Measurements from ENCODE around the gene SNPH.

SNPH gene

DNA sequence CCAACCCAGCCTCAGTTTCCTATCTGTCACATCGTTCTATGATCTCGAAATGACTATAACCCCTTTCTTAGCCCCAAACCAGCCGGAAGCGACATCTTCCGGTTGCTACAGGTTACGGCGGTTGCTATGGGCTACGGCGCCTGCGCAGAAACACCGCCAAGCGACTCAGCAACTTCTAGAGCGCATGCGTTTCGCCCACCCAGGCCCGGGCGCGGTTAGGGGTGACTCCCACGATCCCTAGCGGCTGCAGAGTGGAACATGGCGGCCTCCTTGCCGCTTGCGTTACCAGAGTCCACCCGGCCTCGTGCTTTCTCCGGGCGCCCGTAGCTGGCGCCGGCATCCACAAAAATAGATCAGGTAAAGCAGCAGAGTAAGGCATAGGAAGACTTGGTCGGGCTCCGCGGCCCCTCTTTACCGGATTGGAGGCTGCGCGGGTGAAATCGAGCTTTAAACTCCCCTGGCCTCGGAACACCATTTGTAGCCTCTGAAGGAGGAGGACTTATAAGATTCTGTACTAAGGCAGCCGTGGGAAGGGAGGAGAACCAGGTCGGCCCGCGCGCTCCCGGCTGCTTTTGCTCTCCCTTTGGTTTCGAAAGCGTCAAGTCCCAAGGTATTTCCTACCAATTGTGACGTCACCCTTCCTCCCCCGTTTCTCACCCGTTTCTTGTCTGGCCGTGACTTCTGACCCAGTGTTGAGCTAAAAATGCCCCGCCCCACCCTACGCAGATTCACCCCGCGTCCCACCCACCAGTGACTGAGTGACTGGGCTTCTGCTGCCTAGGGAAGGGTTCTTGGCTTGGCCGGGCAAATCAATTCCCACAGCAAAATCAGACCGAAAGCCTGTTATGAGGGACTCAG lies 59.3 kb downstream of the SNPH start:
- DNase-seq, result peak; percentile 94

DNA sequence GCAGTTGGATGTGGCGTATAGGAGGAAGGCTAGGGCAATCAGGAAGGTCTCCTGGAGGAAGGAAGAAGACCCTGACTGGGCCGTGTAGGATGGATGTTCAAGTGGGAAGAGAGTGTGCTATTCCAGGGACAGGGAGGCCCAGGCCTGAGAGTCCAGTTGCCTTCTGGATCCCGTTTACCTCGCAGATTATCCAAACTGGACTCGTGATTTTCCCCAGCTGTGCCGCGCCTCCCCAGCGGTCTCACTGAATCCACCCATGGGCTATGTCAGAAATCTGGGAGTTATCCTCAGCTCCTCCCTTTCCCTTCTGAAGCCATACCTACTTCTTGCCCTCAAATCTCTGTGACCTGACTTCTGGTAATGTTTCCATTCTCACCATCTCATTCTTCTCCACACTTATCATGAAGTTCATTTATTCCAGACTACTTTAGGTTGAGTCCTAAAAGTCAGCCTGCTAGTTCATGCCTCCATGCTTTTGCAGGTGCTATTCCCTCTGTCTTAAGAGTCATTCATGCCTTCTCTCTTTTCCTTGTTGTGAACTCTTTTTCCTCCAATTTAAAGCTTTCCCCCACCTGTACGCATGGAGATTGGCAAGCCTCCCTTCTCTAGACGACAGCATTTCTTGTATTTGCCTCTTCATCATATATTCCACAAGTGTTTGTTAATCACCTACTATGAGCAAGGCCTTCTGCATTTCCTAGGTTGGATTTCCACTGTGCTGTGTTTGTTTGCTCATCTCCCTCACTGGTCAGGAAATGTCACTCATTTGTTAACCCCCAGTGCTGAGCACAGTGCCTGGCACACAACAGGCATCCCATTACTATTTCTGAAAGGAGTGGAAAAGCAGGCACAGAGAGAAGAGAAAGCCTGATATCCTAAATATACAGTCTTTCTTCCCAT lies 60.2 kb downstream of the SNPH start:
- no peak for DNase-seq

- DNase-seq, result no peak
Observed at GRCh38 chr20:1327241-1327653, 61.2 kb downstream of the SNPH start.

DNA sequence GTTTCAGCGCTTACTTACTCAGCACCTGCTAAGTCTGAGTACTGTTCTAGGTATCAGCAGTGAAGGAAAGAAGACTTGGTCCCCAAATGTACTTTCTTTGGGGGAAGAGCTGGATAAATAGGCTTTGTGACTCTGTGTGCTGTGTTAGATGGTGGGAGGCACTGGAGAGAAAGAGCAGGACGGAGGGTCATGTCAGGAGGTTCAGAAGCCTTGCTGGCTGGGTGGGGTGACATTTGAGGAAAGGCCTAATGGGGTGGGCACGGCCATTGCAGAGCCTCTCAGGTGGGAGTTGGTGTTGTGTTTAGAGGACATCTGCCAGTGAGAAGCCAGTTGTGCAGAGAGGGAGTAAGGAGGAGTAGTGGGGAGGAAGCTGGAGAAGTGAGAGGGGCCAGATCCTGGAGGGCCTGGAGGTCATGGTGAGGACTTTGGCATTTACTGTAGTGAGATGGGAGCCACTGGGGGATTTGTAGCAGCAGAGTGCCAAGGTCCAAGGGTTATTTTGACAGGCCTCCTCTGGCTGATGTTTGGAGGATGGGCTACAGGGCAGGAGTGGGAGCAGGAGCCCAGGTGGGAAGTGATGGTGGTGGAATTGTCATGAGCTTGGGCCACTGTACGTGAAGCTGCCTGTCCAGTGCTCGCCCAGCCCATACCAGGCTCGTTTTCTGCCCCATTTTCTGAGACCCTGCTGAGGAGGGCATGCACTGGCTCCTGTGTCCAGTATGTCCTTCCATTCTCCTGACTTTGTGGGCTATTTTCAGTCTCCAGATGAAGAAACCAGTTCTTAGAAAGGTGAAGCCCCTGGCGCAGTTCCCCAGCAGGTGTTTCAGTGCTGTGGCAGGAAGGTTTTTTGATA lies 62.0 kb downstream of the SNPH start:
- no peak for DNase-seq

DNA sequence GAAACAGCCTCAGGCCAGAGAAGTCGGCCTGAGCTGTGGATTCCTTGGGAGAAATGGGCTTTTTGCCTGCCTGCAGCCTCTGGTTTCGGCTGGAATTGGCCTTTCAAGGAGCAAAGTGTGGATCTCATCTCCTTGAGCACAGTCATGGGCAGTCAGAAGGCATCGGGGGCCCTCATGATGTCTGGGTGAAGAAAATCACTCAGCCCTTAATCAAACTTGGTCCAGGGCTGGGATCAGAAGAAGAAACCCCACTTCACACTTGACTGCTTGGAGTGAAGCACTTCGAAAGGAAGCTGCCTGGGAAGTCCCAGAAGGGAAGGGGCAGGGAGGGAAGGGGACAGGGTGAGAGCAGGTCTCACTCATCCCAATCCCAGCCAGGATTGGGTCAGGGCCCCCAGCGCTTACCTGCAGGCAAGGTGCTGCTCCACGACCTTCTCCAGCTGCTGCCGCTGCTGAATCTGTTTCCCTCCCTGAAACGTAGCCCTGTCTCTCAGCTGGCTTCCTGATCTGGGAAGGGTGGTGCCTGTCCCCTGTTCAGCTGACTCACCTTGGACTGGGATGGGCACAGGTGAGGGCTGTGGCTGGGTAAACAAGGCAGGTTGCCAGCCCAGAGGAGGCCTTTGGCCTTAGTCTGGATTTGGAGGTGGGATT lies 62.7 kb downstream of the SNPH start, which contains the start of gene SDCBP2:
SDCBP2 (minus strand) TSS at position 460 of the 651 bp plus-strand sequence. CDS start 8,723 bp downstream, outside the sequence.
- no peak for DNase-seq

- DNase-seq, result peak; percentile 63
Observed at GRCh38 chr20:1330075-1330830, 64.2 kb downstream of the SNPH start.

DNA sequence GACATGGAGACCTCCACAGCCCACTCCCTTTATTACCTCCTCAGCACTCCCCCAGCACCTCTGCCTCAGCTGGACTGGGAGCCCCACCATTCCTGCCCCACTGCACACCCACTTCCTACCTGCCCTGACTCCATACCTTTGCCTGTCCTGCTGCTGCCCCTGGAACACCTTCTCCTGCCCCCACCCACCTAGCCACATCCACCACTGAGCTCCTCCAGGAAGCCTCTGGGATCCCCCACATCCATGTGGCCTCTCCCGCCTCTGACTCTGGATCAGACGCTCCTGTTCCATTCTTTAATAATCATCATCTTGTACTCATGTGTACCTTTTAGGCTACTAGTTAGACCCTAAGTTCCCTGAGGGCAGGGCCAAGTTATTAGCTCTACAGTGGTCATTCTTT lies 65.0 kb downstream of the SNPH start:
- DNase-seq, result no peak

DNA sequence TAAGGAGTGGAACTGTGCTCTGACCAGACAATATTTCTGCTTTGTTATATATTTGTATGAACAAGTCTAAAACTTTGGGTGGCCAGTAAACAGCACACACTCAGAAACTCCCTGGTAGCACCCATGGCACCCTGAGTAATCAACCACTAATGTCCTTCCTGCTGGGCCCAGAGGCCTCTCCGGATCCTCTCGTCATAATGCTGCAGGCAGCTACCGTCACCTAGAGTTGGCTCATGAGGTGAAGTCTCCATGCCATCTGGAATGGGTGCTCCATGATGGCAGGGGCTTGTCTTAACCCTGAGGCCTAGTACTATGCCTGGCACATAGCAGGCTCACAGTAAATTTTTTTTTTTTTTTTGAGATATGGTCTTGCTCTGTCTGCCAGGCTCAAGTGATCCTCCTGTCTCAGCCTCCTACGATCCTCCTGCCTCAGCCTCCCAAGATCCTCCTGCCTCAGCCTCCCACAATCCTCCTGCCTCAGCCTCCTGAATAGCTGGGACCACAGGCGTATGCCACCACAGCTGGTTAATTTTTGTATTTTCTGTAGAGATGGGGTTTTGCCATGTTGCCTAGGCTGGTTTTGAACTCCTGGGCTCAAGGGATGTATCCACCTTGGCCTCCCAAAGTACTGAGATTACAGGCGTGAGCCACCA lies 65.8 kb downstream of the SNPH start:
- no peak for DNase-seq

DNA sequence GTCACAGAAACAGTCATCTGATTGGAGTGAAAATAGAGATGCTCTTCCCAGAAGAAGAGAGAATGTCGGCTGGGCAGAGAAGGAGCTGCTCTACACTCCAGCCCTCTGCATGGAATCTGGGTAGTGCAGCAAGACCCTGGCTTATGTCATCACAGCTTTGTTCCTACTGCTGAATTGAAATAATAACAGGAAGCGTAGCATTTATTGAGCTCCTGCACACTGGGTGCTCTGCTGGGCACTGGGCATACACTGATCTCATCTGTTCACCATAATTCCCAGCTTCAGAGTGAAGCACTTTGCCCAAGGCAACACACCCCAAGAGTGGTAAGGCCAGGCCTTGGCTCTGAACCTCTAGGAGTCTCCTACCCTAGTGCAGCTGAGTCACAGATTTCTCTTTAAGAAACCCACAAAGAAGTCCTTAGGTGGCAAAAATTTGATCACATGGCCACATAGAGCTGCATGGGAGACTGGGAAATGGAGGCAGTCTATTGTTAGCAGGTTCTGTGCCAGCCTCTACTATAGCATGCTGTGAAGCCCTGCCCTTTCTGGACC lies 66.7 kb downstream of the SNPH start:
- DNase-seq, result no peak

DNA sequence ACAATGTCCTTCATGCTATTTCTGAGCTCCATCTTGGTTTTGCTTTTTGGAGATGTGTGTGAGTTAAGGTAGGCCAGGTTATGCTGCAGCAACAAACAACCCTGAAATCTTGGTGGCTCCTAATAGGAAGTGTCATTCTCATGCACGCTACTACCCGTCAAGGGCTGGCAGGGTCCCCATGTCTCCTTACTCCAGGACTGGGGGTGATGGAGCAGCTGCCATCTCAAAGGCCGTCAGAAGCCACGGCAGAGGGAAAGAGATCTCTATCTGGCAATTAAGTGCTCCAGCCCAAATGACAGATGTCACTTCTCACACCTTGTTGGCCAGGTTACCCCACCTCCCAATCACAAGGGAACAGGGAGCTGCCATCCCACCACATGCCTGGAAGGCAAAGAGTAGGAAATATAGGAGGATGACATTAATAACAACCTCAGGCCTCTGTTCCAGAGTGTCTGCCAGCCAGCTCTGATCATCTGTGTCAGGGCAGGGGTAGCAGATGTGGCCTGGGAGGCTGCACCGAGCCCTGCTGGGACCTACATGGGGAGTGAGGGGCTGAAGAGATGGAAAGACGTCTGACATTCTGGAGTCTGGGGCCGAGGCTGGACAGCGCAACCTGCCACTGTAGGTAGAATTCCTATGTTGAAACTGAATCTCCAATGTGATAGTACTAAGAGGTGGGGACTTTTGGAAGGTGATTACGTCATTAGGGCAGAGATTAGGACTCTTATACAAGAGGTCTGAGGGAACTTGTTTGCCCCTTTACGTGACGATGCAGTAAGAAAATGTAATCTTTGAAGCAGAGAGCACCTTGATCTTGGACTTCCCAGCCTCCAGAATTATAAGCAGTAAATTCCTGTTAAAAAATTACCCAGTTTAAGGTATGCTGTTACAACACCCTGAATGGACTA lies 67.6 kb downstream of the SNPH start:
- no peak for DNase-seq

DNA sequence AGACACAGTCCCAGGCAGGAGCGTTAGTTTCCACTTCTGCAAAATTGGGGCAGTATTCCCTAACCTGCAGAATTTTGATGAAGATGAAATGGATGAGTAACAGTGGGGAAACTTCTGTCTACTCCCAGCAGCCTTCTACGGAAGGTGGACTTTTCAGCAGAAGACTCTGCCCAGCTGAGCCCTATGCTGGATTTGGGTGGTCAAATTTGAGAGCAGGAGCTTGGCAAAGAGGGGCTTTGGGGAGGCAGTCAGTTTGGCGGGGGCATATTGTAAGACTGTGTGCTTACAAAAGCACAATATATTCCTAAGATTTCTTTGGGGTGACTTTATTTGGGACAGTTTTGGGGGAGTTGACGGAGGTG lies 68.3 kb downstream of the SNPH start:
- no peak for DNase-seq

DNA sequence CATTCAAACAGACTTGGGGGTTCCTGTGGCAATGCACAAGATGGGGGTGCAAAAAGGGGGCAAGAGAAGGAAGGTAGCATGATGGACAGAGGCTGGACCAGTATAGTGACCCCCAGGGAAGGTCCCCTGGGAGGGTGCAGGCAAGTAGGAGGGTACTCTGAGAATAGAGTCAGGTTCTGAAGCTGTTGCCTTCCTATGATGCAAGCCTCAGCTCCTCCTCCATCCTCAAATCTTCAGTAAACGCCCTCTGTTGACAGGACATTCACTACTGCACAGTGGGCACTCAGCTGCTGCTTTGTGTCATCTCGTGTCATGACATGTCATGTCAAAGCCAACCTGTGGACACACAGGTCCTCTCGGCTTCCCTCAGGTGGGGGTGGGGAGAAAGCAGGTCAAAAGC lies 68.7 kb downstream of the SNPH start:
- no peak for DNase-seq

- DNase-seq, result no peak
Observed at GRCh38 chr20:1335961-1336698, 70.0 kb downstream of the SNPH start.

DNA sequence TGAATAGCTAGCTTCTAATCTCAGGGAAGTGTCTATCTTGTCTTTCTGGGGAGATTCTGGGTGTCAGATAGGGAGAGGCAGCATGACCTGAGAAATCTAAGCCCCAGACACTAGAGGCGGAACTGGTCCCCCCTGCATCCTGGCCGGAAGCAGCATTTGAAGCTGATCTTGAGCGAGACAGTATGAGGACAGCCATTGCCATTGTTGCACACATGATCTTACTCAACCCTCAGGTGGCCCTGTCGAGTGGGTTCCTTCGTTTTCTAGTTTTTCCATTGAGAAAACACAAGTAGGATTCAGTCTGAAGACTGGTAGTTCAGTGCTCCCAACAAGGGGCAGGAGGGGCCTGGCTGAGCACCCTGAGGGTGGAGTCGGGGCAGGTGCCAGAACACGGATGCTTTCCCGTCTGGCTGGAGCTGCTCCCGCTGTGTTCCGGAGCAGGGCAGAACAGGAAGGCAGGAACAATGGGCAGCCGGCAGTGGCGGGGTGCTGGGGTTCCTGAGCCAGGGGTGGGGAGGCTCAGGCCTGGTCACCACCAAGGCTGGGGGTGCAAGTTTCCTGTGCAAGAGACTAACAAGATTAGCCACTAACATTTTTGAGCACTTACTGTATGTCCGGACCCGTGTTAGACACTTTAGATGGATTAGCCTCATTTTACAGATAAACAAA lies 70.7 kb downstream of the SNPH start:
- no peak for DNase-seq

GRCh38 chr20:1337441-1337840 lies 71.3 kb downstream of the SNPH start:
- DNase-seq, result no peak

DNA sequence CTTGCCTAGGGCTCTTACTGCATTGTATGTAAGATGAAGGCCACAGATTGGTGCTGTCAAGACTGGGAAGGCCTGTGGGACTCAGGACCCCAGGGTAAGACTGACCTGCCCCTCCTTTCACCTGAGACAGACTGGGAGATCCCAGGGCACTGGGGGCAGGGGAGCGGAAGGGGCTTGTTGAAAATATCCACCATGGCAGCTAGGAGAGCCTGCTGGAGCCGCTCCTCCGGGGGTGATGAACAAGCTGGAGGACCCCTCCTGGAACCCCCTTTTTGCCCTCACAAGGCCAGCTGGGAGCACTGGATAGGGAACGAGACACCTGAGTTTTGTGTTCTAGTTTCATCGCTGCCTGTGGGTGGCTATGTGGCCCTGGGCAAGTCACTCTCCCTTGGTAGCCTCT lies 72.0 kb downstream of the SNPH start:
- DNase-seq, result no peak

- DNase-seq, result no peak
Observed at GRCh38 chr20:1338801-1339200, 72.7 kb downstream of the SNPH start.

DNA sequence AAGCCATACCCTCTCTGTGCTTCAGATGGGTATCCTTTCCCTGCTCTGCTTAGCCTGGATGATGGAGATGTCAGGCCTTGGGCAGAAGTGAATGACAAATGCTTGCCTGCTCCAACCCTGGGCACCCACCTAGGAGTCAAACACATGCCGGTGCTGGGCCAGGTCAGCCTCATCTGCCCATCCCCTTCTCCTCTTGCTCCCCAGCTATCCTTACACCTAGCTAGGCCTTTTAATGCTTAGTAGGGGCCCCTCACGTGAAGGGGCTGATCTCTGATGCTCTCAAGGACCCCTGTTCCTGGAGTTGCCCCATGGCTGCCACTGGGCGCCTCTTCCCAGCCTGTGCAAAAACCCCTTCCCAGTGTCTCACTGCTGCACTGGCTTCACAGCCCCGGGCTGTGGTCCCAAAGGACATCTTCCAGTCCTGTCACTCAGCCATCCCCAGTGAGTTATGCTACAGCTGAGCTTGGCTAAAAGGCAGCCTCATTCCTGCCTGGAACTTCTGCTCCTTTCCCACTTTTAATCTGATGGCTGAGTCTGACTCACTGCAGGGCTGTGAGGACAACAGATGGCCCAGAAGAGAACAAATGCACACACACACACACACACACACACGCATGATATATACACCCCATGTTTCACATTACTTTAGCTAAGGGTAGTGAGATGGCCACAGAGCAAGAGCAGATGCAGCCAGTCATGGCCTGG lies 75.6 kb downstream of the SNPH start:
- DNase-seq, result no peak

Data from NCI-H1436 (cell line).